ENCODE measurements around the gene CYP20A1. TPM values are rescaled to one million over a fixed set of nuclear protein-coding genes. Genes with fewer than 3 reads are reported as not detected.
"Not testable (repeated sequence)": the region's sequence is repeated elsewhere in the genome, so short reads cannot be mapped to it uniquely, and the experiment has no call there.

Gene CYP20A1, protein sequence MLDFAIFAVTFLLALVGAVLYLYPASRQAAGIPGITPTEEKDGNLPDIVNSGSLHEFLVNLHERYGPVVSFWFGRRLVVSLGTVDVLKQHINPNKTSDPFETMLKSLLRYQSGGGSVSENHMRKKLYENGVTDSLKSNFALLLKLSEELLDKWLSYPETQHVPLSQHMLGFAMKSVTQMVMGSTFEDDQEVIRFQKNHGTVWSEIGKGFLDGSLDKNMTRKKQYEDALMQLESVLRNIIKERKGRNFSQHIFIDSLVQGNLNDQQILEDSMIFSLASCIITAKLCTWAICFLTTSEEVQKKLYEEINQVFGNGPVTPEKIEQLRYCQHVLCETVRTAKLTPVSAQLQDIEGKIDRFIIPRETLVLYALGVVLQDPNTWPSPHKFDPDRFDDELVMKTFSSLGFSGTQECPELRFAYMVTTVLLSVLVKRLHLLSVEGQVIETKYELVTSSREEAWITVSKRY
- total RNA-seq = 11.4 TPM
- long read RNA-seq, partial matches to known transcripts = 1 of 8 reads
- long read RNA-seq, other reads (novel, unspliced or antisense) = 2 of 8 reads

DNA sequence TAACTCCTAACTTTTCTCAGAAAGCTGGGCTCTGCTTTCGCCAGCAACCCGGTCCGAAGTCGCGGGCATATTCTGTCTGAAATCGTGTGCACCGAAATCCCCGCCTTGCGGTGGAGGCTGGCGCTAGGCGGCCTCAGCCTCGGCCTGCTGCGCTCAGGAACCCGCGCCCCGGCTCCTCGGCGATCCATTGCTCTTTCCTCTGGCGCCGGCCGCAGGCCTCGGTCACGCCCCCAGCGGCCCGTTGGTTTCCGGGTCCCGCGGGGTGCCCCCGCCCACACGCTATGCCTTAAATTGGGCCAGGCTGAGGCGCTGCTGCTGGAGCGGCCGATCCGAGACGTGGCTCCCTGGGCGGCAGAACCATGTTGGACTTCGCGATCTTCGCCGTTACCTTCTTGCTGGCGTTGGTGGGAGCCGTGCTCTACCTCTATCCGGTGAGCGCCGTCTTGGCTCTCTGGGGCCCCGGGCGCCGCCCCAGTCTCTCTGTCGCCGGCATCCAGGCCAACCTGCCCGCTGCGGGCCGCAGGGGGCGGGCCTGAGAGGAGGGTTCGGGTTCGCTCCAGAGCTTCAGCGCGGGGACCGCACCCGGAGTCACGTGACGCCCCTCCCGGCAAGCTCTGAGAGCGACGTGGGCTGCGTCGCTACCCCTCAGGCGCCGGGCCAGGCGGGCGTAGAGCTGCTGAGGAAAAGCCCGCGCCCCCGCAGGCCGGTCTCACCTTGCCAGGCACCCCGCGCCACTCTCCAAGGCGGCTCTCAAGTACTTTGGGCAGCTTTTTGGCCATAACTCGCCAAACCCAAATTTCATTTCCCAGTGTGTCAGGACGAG, at the start of gene CYP20A1:
TSS of gene CYP20A1 (plus strand) at position 315 of the 823 bp plus-strand sequence. CDS start at position 360, 45 bp downstream.
- ATAC-seq (peak; percentile 99), DNase-seq (ENCODE audit: missing footprints) (peak; percentile 98)
- intact Hi-C loops (cut with DNase I) = loop anchor here (5.0 kb wide), 2 partner anchors 208 to 578 kb away; no protein-coding TSS in a partner anchor

DNA sequence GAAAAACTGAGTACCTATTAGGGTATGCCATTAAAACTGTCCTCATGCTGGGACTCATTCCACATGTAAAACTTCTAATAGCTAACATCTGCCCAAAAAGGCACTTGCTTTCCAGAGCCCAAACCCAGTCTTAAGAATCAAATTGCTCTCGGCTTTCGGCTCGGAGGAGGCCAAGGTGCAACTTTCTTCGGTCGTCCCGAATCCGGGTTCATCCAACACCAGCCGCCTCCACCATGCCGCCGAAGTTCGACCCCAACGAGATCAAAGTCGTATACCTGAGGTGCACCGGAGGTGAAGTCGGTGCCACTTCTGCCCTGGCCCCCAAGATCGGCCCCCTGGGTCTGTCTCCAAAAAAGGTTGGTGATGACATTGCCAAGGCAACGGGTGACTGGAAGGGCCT, 48.3 kb upstream of the CYP20A1 start:
- ATAC-seq; intact Hi-C loops (cut with DNase I); DNase-seq (ENCODE audit: missing footprints): not testable (repeated sequence)

DNA sequence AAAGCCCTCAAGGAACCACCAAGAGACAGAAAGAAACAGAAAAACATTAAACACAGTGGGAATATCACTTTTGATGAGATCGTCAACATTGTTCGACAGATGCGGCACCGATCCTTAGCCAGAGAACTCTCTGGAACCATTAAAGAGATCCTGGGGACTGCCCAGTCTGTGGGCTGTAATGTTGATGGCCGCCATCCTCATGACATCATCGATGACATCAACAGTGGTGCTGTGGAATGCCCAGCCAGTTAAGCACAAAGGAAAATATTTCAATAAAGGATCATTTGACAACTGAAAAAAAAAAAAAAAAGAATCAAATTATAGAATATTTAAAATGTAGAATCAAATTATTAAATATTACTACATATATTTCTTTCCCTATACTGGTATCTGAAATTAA, 47.8 kb upstream of the CYP20A1 start:
- DNase-seq (ENCODE audit: missing footprints); ATAC-seq; intact Hi-C loops (cut with DNase I): not testable (repeated sequence)

DNA sequence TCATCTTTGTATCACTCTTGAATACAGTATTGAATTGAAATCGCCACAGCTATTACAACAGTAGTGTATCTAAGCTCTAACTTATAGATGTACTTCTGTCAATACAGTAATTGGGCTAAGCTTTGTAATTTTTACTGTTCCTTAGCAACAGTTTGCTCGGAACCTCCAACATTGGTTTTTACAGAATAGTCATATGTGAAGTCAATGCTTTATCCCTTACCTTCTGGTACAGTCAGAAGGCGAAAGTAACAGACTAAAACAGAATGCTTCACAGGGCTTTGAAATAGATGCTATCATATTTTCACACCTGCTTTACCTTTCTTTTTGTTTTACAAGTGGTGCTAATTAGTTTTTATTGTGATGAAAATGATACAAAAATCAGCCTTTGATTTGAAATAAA, 46.9 kb upstream of the CYP20A1 start:
- ATAC-seq (no peak), DNase-seq (ENCODE audit: missing footprints) (no peak)
- intact Hi-C loops (cut with DNase I) = no loop called here

DNA sequence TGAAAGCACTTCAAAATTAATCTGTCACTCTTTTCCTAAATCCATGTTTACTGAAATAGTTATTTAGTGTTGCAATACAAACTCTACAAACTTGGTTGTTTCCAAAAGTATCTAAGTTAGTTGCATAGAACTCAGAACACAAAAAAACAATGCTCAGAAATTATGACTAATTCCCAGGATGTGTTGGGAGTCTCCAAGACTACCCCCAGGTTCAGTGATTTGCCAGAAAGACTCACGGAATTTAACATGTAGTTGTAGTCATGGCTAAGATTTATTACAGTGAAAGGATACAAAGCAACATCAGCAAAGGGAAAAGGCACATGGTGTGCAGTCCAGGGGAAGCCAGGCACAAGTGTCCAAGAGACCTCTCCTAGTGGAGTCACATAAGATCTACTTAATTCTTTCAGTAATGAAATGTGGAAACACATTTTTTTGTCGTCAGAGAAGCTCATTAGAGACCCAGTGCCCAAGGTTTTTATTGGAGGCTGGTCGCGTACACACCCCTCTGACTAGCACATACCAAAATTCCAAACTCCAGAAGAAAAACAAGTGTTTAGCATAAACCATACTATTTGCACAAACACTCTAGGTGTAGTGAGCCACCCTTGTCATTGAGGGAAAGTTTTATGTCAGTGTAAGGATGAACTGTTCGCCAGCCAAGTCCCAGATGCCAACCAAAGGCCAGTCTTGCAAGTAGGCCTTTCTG, 43.3 kb upstream of the CYP20A1 start:
- DNase-seq (ENCODE audit: missing footprints) (no peak), ATAC-seq (no peak)
- intact Hi-C loops (cut with DNase I) = no loop called here

DNA sequence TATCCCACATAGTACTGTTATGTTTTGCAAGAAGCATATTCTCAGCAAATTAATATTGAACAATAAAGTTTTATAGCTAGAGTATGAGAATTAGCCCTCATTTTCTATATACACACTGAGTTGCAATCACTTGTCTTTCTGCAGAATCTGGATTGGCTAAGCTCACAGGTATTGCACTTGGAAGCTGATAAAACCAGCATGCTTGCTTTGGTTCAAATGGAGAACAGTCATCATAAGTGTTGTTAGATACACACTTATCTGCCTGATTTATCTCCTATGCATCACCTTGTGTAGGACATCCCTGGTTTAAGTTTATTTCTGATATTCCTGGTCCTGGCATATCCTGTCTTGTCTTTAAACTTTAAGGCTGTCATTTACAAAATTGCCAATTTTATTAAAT, 38.0 kb upstream of the CYP20A1 start:
- DNase-seq (ENCODE audit: missing footprints) (no peak), ATAC-seq (no peak)
- intact Hi-C loops (cut with DNase I) = no loop called here

DNA sequence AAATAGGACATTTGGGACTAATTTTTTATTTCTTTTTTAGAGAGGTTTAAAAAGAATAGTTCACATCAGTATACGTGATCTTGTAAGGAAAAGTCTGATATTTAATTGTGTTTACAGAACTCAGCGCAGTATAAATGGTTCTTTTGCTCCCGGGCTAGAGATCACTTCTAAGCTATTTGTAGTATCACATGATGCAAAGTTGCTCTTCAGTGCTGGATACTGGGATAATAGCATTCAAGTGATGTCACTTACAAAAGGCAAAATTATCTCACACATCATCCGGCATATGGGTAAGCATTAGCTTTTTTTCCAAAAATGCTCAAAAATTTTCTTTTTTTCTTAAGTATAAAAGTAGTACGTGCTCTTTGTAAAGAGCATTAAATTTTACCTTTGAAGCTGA, 37.4 kb upstream of the CYP20A1 start:
- no peak for ATAC-seq
- DNase-seq (ENCODE audit: missing footprints) = no peak
- intact Hi-C loops (cut with DNase I) = no loop called here

DNA sequence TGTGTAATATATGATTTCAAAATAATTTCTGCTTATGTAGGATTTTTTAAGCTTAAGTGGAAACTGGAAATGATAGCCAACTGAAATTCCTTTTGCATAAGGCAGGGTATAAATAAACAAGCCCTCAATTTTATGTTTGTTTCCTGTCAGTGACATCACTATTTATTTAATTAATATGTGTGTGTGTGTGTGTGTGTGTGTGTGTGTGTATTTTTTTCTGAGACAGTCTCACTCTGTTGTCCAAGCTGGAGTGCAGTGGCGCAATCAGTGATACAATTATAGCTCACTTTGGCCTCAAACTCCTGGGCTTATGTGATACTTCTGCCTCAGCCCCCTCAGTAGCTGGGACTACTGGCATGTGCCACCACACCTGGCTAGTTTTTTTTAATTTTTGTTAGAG, 29.3 kb upstream of the CYP20A1 start:
- no peak for DNase-seq (ENCODE audit: missing footprints)
- ATAC-seq = no peak
- intact Hi-C loops (cut with DNase I) = no loop called here

DNA sequence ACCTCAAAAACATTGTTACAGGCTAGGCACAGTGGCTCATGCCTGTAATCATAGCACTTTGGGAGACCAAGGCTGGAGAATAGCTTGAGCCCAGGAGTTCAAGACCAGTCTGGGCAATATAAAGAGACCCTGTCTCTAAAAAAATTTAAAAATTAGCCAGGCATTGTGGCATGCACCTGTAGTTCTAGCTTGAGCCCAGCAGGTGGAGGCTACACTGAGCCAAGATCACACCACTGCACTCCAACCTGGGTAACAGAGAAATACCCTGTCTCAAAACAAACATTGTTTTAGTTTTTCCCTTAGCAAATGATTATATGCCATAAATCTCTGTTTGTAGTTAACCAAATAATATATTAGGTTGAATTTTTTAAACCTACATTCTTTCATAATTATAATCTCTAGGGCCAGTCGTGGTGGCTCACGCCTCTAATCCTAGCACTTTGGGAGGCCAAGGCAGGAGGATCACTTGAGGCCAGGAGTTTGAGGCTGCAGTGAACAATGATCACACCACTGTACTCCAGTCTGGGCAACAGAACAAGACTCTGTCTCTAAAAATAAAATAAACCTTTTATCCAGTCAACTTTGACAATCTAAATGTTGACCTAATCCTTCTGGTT, 13.3 kb upstream of the CYP20A1 start:
- intact Hi-C loops (cut with DNase I) = loop anchor here (5.0 kb wide), 1 partner anchor 227 kb away; no protein-coding TSS in a partner anchor
- DNase-seq (ENCODE audit: missing footprints) = no peak
- peak; percentile 54 for ATAC-seq

DNA sequence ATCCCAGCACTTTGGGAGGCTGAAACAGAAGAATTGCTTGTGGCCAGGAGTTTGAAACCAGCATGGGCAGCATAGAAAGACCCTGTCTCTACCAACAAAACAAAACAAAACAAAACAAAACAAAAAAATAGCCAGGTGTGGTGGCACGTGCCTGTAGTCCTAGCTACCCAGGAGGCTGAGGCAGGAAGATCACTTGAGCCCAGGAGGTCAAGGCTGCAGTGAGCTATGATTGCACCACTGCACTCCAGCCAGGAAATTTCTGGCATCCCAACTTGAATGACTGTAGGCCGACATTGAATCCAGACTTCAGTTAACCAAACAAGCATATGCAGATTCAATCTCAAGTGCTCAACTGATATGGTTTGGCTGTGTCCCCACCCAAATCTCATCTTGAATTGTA, 9.1 kb upstream of the CYP20A1 start:
- not testable (repeated sequence) for ATAC-seq; DNase-seq (ENCODE audit: missing footprints)
- intact Hi-C loops (cut with DNase I) = loop anchor here (5.0 kb wide), 1 partner anchor 223 kb away; no protein-coding TSS in a partner anchor

DNA sequence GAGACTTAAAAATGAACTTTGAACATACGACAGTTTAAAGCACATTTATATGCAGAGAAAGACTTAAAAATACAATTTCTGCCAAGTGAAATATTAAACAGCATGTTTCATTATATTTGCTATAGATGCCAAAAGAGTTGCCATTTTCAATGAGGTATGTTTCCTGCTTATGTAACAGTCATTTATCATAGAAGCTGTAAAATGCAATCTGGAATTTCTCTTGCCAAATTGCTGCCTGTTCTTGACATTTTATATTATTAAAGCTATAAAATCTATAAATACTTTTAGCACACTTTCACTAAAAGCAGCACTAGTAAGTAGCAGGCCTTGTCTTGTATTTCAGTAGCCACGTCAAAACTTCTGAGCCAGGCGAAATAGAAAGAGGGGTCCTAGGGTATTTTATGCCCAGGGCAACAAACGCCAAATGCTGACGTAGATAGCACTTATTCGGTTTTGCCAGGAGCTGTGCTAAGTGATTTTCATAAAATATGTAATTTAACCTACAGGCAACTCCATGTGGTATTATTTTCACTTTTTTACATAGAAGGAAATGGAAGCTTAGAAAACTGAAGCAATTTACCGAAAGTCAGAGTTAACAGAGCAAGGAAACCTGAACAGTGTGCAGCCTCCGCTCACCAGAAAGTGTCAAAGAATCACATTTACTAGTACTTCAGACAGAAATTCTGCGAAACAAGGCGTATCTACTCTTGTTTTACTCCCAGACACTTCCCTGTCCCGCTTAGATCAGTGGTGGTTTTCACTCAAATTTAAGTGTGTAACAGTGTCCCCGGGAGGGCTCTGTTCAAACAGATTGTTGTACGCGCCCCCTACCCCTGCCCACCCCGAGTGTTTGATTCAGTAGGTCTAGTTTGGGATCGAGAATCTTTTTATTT, 1.2 kb upstream of the CYP20A1 start:
- intact Hi-C loops (cut with DNase I) = loop anchor here (5.0 kb wide), 2 partner anchors 210 to 580 kb away; no protein-coding TSS in a partner anchor
- DNase-seq (ENCODE audit: missing footprints) = no peak
- no peak for ATAC-seq

DNA sequence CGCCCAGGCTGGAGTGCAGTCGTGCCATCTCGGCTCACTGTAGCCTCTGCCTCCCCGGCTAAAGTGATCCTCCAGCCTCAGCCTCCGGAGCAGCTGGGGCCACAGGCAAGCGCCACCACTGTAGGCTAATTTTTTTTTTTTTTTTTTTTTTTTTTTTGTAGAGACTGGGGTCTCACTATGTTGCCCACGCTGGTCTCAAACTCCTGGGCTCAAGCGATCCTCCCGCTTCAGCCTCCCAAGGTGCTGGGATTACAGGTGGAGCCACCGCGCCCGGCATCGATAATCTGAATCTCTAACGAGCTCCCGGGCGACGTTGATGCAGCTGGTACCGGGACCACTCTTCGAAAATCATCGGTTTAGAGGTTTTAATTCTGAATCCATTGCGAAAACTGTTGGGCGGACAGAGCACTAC, 520 bp upstream of the CYP20A1 start:
- ATAC-seq (no peak), DNase-seq (ENCODE audit: missing footprints) (no peak)
- intact Hi-C loops (cut with DNase I) = loop anchor here (5.0 kb wide), 2 partner anchors 209 to 579 kb away; no protein-coding TSS in a partner anchor

DNA sequence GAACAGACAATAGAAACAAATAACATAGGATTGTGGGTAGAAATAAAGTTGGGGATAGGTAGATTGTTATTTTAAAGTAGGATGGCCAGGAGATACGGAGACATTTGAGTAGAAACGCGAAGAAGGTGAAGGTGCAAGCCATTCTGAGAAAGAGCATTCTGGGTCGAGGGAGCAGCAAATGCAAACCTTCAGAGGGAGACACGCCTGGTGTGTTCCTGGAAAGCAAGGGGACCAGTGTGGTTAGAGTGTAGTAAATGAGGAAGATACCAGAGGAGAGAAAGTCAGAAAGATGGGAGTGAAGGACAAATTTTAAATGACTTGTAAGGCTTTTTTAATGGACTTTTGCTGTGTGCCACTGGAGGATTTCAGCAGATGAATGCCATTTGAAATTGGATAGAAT, 1.7 kb downstream of the CYP20A1 start:
- intact Hi-C loops (cut with DNase I) = loop anchor here (5.0 kb wide), 1 partner anchor 87 kb away; the partner anchor contains the start of gene ABI2
- no peak for DNase-seq (ENCODE audit: missing footprints)
- no peak for ATAC-seq

DNA sequence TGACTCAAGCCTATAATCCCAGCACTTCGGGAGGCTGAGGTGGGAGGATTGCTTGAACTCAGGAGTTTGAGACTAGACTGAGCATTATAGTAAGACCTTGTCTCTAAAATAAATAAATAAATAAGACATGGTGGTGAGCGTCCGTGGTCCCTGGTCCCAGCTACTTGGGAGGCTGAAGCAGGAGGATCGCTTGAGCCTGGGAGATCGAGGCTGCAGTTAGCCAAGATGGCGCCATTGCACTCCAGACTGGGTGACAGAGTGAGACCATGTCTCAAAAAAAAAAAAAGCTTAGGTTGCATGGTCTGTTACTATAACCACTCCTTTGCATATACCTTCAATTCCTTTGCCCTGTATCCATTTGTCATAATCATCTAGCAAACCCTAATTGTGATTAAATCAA, 3.7 kb downstream of the CYP20A1 start:
- no peak for ATAC-seq
- intact Hi-C loops (cut with DNase I) = loop anchor here (5.0 kb wide), 1 partner anchor 85 kb away; the partner anchor contains the start of gene ABI2
- DNase-seq (ENCODE audit: missing footprints) = no peak

DNA sequence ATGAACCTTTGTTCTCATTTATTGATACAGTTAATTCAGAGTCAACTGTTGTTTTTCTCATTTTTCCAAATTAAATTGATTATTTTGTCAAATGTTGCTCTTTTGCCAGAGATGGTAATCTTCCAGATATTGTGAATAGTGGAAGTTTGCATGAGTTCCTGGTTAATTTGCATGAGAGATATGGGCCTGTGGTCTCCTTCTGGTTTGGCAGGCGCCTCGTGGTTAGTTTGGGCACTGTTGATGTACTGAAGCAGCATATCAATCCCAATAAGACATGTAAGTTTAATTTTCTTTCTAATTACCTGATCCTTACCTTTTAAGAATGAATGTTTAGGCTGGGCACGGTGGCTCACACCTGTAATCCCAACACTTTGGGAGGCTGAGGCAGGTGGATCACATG, 7.8 kb downstream of the CYP20A1 start:
- intact Hi-C loops (cut with DNase I) = no loop called here
- no peak for ATAC-seq
- no peak for DNase-seq (ENCODE audit: missing footprints)

DNA sequence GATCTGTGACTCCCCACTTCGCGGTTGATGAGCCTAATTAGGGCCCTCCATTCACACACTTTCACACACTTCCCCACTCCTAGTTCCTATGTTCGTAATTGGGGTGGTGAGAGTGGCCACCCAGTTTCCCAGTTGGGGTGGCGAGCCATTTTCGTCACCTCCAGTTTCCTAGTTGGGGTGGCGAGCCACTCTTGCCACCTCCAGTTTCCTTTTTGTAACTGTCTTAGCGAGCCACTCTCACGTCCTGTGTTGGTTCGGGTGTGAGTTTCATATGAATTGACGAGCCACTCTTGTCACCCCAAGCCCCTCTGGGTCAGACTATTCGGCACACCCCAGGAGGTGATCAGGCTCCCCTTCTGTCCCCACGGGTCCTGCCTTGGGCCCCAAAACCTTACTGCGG, 14.0 kb downstream of the CYP20A1 start:
- ATAC-seq = no peak
- no peak for DNase-seq (ENCODE audit: missing footprints)

DNA sequence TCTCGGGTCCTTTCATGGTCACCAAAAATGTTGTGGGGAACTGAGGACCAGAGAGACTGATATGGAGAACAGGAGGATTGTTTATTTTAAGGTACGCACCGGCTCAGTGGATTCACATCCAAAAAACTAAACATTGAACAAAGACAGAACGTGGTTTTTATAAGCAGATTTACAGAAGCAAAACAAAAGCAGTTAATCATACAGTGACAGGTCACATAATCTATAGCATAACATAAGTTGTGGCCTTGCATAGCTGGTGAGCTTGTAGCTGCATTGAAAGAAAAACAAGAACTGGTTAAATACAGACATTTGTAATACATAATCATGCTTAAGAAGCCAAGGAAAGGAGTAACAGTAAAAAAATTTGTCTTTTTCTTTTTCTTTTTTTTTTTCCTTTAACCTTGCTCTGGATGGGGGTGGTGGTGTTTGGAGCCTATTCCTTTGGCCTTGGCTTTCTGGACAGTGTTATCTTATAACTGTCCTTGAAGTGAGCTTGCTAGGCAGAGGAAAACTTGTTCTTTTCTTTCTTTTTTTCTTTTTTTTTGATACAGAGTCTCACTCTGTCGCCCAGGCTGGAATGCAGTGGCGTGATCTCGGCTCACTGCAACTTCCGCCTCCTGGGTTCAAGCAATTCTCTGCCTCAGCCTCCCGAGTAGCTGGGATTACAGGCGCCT, 14.7 kb downstream of the CYP20A1 start:
- intact Hi-C loops (cut with DNase I); DNase-seq (ENCODE audit: missing footprints); ATAC-seq: not testable (repeated sequence)

More for the DNA sequence above, 14.0 kb downstream of the CYP20A1 start:
- intact Hi-C loops (cut with DNase I) = no loop called here
